HG02610 (cell line): ENCODE measurements around the gene MRTFB.

Source experiments
- ATAC-seq: cut with Tn5 transposase; IDR thresholded peaks from one replicate; pipeline ENCODE4 v1.9.1; 2021; ENCODE audit warnings: mild to moderate bottlenecking, moderate library complexity; ENCODE audit not compliant: unreplicated experiment

Gene MRTFB

GRCh38 chr16:14283786-14284185 lies 212.7 kb downstream of the MRTFB start:
- ATAC-seq = no peak

- no peak for ATAC-seq
Measured at GRCh38 chr16:14284371-14284770, 213.3 kb downstream of the MRTFB start.

GRCh38 chr16:14284930-14285512 lies 213.9 kb downstream of the MRTFB start:
- ATAC-seq = peak; percentile 38

GRCh38 chr16:14285513-14286367 lies 214.6 kb downstream of the MRTFB start:
- ATAC-seq = peak; percentile 79

GRCh38 chr16:14286368-14287230 lies 215.5 kb downstream of the MRTFB start:
- ATAC-seq = no peak

GRCh38 chr16:14289692-14290340 lies 218.7 kb downstream of the MRTFB start:
- ATAC-seq = no peak

- no peak for ATAC-seq
Measured at GRCh38 chr16:14291286-14291685, 220.2 kb downstream of the MRTFB start.

- ATAC-seq = no peak
Measured at GRCh38 chr16:14292051-14292825, 221.1 kb downstream of the MRTFB start.

GRCh38 chr16:14296663-14297062 lies 225.5 kb downstream of the MRTFB start:
- no peak for ATAC-seq

- ATAC-seq = no peak
Measured at GRCh38 chr16:14298374-14299122, 227.4 kb downstream of the MRTFB start.

- peak; percentile 40 for ATAC-seq
Measured at GRCh38 chr16:14300705-14301168, 229.6 kb downstream of the MRTFB start.

- ATAC-seq = no peak
Measured at GRCh38 chr16:14301169-14302030, 230.3 kb downstream of the MRTFB start.

GRCh38 chr16:14302031-14302398 lies 230.9 kb downstream of the MRTFB start:
- ATAC-seq = peak; percentile 59

- ATAC-seq = peak; percentile 20
Measured at GRCh38 chr16:14302399-14303181, 231.5 kb downstream of the MRTFB start.

- no peak for ATAC-seq
Measured at GRCh38 chr16:14303182-14303618, 232.1 kb downstream of the MRTFB start.

GRCh38 chr16:14303639-14304394 lies 232.7 kb downstream of the MRTFB start:
- ATAC-seq = no peak

GRCh38 chr16:14304891-14305460 lies 233.9 kb downstream of the MRTFB start:
- no peak for ATAC-seq
